GM18907 (cell line): ENCODE results near the gene ZFP14.

ENCODE experiments used
- ATAC-seq: cut with Tn5 transposase; IDR thresholded peaks from one replicate; pipeline ENCODE4 v1.9.1; 2021; ENCODE audit warnings: mild to moderate bottlenecking, moderate library complexity; ENCODE audit not compliant: unreplicated experiment

The ZFP14 gene

GRCh38 chr19:36378625-36379509 is at the start of gene ZFP14:
TSS of gene ZFP14 (minus strand) at chr19:36379201. CDS start at chr19:36367892, 11,309 bp downstream.
- ATAC-seq: peak; percentile 97

GRCh38 chr19:36423925-36424324 is 44.9 kb upstream of the ZFP14 start:
- no peak for ATAC-seq

DNA sequence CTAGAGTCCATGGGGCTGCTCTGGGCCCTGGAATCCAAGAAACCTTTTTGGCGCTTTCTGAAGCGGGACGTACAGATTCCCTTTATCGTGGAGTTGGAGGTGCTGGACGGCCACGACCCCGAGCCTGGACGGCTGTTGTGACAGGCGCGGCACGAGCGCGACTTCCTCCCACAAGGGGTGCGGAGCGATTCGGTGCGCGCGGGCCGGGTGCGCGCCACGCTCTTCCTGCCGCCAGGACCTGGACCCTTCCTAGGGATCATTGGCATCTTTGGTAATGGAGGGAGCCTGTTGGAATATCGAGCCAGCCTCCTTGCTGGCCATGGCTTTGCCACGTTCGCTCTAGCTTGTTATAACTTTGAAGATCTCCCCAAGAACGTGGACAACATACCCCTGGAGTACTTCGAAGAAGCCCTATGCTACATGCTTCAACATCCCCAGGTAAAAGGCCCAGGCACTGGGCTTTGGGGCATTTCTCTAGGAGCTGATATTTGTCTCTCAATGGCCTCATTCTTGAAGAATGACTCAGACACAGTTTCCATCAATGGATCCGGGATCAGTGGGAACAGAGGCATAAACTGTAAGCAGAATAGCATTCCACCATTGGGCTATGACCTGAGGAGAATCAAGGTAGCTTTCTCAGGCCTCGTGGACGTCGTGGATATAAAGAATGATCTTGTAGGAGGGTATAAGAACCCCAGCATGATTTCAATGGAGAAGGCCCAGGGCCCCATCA is 42.9 kb upstream of the ZFP14 start:
- ATAC-seq: no peak

- no peak for ATAC-seq
Observed at GRCh38 chr19:36420961-36421748, 42.2 kb upstream of the ZFP14 start.

DNA sequence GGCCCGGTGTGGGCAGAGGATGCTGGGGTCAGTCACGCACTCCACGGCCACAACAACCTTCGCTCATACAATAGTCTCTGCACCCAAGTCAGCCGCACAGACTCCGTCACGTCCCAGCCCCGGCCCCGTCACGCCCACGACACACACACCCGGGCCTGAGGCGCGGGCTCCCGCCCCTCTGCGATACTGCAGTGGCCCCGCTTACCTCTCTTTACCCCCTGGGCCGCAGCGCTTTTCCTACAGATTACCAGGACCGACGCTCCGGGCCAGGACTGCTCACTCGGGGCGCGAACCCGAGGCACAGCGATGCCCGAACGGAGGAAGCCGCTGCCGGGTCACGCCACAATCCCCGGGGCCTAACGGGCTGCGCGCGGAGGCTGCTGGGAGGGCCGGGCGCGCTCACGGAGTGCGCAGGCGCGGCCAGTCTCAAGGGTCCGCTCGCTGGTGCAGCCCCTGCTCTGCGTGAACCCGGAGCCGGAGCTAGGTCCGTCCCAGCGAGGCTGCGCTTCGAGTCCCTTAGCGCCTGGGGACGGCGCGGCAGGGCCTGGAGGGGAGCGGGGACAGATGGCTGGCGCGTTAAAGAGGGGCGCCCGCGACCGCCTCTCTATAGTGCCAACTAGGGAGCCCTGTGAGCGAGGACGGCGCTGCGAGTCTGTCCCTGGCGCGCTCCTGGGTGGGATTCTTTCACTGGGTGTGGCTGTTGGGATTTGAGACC is 39.4 kb upstream of the ZFP14 start, which contains the start of gene ZFP82:
Gene ZFP82 (minus strand): TSS at position 358 of the 715 bp plus-strand sequence. CDS start 8,855 bp downstream, outside the sequence.
- ATAC-seq: peak; percentile 86

- ATAC-seq: no peak
Observed at GRCh38 chr19:36417752-36418286, 38.8 kb upstream of the ZFP14 start.

- no peak for ATAC-seq
Observed at GRCh38 chr19:36409841-36410240, 30.8 kb upstream of the ZFP14 start.

GRCh38 chr19:36408101-36408500 is 29.1 kb upstream of the ZFP14 start:
- ATAC-seq: no peak

GRCh38 chr19:36404498-36404897 is 25.5 kb upstream of the ZFP14 start:
- no peak for ATAC-seq

DNA sequence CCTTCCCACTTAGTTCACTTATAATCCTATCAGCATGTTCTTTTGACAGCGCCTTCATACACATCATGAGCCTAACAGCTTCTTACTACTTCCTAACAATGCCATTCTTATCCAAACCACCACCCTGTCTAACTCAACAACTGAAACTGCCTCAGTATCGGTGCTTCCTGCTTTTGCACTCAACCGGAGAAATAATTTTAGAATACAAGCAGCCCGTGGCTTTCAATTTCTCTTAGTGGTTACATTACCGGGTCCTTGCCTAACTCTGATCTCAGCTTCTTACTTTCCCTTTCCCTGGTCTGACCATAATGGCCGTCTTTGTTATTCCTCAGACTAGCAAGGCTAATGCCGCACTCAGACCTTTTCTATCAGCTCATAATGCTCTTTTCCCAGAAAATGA is 22.5 kb upstream of the ZFP14 start:
- no peak for ATAC-seq

DNA sequence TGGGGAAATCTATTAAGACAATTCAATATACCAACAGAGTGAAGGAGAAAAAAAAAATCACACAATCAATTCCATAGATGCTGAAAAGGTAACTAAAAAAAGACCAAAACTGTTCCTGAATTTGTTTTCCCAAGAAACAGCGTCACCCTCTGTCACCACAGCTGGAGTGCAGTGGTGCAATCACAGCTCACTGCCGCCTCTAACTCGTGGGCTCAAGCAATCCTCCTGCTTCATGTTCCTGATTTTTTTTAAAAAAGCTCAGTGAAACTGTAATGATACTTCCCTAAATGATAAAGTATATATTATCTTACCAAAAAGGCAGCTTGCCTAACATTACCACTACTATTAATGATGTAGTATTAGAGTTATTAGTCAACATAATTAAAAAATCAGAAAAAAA is 19.6 kb upstream of the ZFP14 start:
- no peak for ATAC-seq

DNA sequence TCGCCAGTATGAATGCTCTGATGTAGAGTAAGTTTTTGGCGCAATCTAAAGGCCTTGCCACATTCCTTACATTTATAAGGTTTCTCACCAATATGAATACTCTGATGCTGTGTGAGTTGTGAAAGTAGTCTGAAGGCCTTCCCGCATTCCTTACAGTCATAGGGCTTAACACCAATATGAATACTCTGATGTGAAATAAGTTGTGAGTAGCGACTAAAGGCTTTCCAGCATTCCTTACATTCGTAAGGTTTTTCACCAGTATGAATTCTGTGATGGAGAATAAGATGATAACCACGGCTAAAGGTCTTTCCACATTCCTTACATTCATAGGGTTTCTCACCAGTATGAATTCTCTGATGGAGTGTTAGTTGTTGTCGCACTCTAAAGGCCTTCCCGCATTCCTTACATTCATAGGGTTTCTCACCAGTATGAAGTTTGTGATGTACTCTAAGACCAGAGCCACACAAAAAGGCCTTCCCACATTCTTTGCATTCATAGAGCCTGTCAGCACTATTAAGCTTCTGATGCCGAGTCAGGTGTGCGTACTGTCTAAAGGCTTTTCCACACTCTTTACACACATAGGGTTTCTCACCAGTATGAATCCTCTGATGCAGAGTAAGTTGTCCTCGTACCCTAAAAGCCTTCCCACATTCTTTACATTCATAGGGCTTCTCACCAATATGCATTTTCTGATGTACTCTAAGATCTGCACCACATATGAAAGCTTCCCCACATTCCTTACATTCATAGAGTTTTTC is 14.1 kb upstream of the ZFP14 start:
- no peak for ATAC-seq

GRCh38 chr19:36379510-36379819 is 464 bp upstream of the ZFP14 start:
- no peak for ATAC-seq

DNA sequence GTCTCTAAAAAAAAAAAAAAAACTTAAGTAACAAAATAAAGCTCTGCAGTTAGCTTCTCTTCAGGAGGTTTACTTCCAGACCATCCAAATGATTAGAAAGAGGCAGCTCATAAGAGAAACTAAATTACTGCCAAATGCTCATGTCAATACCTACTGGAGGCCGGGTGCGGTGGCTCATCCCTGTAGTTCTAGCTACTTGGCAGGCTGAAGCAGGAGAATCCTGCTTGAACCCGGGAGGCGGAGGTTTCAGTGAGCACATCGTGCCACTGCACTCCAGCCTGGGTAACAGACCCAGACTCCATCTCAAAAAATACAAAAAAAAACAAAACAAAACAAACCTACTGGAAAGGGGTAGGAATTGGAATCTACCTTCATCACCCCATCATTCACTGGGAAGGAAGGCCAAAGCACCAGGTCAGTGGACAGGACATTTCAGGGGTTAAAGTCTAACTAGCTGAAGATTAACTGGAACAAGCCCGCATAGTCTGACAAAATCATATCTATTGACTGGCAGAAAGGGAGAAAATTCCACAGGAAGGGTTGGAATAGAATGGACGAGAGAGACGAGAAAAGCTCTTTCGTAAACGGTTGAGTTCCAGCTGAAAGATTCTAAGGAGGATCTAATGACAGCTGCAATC is 1.3 kb downstream of the ZFP14 start:
- no peak for ATAC-seq

- ATAC-seq: no peak
Observed at GRCh38 chr19:36373638-36374156, 5.3 kb downstream of the ZFP14 start.

- ATAC-seq: no peak
Observed at GRCh38 chr19:36371886-36372285, 7.1 kb downstream of the ZFP14 start.

DNA sequence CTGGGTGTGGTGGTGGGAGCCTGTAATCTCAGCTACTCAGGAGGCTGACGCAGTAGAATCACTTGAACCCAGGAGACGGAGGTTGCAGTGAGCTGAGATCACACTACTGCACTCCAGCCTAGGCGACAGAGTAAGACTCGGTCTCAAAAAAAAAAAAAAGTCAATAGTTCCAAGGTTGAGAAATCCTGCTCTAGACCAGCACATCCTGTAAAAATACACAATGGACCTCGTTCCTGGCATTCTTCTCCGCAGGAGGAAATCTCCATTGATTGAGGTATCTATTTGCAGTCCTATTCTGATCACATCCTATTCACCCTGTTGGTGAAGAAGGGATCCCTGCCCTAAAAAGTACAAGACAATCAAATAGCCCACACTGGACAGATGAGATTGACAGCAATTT is 15.2 kb downstream of the ZFP14 start:
- no peak for ATAC-seq

DNA sequence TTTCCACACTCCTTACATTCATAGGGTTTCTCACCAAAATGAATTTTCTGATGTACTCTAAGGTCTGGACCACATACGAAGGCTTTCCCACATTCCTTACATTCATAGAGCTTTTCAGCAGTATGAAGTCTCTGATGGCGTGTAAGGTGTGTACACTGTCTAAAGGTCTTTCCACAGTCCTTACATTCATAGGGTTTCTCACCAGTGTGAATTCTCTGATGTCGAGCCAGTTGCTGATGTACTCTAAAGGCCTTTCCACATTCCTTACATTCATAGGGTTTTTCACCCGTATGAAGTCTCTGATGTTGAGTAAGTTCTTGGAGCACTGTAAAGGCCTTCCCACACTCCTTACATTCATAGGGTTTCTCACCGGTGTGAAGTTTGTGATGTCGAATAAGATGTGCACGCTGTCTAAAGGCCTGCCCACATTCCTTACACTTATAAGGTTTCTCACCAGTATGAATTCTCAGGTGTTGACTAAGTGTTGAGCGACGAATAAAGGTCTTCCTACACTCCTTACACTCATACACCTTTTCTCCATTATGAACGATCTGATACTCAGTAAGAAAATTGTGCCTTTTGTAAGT is 38.1 kb downstream of the ZFP14 start:
- ATAC-seq: no peak
